Endothelial cell (in vitro differentiated cells): Measurements from ENCODE around the gene DNASE2B. TPM values are rescaled to one million over a fixed set of nuclear protein-coding genes. Genes with fewer than 3 reads are reported as not detected.

Experiments
- DNase-seq: peaks from one replicate; pipeline ENCODE4 v3.0.0; 2021; ENCODE audit warnings: low spot score
- H3K27ac Mint-ChIP-seq: one replicate; pipeline ENCODE4 v1.8.0; 2021; ENCODE audit warnings: mixed read lengths, inconsistent platforms; ENCODE audit not compliant: unreplicated experiment
- H3K27me3 Mint-ChIP-seq: one replicate; pipeline ENCODE4 v1.8.0; 2021; ENCODE audit warnings: mild to moderate bottlenecking, moderate library complexity, mixed read lengths, inconsistent platforms; ENCODE audit not compliant: unreplicated experiment
- H3K36me3 Mint-ChIP-seq: one replicate; pipeline ENCODE4 v1.8.0; 2021; ENCODE audit warnings: mild to moderate bottlenecking, low read depth, mixed read lengths, inconsistent platforms; ENCODE audit not compliant: unreplicated experiment
- H3K4me1 Mint-ChIP-seq: one replicate; pipeline ENCODE4 v1.8.0; 2021; ENCODE audit warnings: mild to moderate bottlenecking, mixed read lengths, inconsistent platforms; ENCODE audit not compliant: unreplicated experiment
- H3K4me3 Mint-ChIP-seq: one replicate; pipeline ENCODE4 v1.8.0; 2021; ENCODE audit warnings: mild to moderate bottlenecking, mixed read lengths, inconsistent platforms; ENCODE audit not compliant: unreplicated experiment
- H3K9me3 Mint-ChIP-seq: one replicate; pipeline ENCODE4 v1.8.0; 2021; ENCODE audit warnings: mixed read lengths, inconsistent platforms; ENCODE audit not compliant: unreplicated experiment
- total RNA-seq: library from RNA; stranded (reverse); fragmentation: NEBNext Ultra II Directional; extraction: Animal tissue kit (Norgen Biotek cat#: 25700); gene quantifications from one replicate; pipeline ENCODE4 v1.2.1, GENCODE V29; 2021; ENCODE audit not compliant: unreplicated experiment
- TF ChIP-seq, protein P1 (sequence below): fragments of 200-600 bp; sonication (generic); IDR thresholded peaks from one replicate; pipeline ENCODE4 v1.5.0; 2021; ENCODE audit warnings: antibody characterized with exemption; ENCODE audit not compliant: unreplicated experiment

DNASE2B gene
- total RNA-seq, 1 donor from 2014 or later: not detected

DNA sequence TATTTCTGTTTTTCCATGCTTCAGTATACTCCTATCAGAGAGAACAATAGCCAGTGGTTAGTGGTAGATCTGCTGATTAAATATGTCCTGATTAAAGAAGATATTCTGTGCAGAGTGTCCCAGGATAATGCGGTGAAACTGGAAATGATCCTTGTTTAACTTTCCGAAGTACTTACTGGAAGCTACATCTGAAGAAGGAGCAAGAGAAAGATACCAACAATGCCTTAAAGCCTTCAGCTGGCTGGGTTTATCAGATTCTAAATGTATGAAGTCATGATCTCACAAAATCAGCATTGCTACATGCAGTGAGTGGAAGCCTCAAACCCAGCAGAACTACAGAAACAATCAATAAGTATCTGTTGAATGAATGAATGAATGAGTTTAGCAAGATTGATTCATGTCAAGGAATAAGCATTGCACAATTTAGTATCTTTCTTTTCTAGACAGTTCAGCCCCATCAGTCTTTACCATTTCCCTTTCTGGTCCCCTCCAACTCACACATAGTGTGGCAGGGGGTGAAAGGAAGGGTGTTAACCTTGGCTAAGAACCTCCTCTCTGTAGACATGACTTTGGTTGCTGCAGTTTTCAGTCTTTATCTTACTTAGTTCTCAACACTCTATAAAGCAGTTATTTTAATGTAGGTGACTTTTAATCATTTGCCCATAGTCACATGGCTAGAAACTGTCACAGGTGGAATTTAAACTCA is 24.7 kb upstream of the DNASE2B start:
- H3K4me1 Mint-ChIP-seq: no peaks in the 10 kb centered on the region
- H3K36me3 Mint-ChIP-seq: no peaks in the 10 kb centered on the region
- no peak for DNase-seq
- H3K9me3 Mint-ChIP-seq: no peaks in the 10 kb centered on the region
- no peak overlapping the region for H3K27ac Mint-ChIP-seq
- TF ChIP-seq, protein P1, sequence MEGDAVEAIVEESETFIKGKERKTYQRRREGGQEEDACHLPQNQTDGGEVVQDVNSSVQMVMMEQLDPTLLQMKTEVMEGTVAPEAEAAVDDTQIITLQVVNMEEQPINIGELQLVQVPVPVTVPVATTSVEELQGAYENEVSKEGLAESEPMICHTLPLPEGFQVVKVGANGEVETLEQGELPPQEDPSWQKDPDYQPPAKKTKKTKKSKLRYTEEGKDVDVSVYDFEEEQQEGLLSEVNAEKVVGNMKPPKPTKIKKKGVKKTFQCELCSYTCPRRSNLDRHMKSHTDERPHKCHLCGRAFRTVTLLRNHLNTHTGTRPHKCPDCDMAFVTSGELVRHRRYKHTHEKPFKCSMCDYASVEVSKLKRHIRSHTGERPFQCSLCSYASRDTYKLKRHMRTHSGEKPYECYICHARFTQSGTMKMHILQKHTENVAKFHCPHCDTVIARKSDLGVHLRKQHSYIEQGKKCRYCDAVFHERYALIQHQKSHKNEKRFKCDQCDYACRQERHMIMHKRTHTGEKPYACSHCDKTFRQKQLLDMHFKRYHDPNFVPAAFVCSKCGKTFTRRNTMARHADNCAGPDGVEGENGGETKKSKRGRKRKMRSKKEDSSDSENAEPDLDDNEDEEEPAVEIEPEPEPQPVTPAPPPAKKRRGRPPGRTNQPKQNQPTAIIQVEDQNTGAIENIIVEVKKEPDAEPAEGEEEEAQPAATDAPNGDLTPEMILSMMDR: no peak
- no peak overlapping the region for H3K4me3 Mint-ChIP-seq
- H3K27me3 Mint-ChIP-seq: peaks cover 5% of the 10 kb centered on the region

DNA sequence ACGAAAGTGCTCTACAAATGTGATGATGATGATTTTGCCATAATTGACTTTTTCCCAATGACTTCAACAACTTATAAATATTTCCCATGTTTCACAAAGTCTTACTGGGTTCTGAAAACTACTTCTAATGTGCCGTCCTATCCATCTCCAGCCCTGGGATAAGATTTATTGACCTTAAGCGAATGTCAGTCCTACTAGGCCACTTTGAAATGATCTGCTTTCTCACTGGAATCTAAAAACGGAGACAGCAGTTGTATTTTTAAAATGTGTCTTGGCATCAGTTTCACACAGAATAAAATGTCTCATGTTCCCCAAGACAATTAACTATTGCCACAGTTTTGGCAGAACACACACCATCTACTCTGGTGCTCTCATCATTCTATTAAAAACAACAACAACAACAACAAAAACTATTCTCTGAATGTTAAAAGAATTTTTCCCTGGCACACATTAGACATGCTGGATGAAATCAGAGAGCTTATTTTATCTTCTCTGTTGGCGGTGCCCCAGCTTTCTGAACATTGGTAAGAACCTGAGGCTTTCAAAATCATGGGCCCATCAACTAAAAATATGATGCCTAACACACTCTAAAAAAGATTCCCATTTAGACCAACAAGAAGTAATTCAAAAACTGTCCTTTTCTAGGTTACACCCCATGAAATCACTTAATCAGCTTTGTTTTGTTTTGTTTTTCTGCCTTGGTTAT is 23.1 kb upstream of the DNASE2B start:
- no peak overlapping the region for H3K4me3 Mint-ChIP-seq
- no peak for DNase-seq
- no peak overlapping the region for H3K27ac Mint-ChIP-seq
- no peaks in the 10 kb centered on the region for H3K9me3 Mint-ChIP-seq
- H3K27me3 Mint-ChIP-seq: peaks cover 5% of the 10 kb centered on the region
- TF ChIP-seq, protein P1: no peak
- H3K36me3 Mint-ChIP-seq: no peaks in the 10 kb centered on the region
- H3K4me1 Mint-ChIP-seq: peaks cover under 1% of the 10 kb centered on the region

DNA sequence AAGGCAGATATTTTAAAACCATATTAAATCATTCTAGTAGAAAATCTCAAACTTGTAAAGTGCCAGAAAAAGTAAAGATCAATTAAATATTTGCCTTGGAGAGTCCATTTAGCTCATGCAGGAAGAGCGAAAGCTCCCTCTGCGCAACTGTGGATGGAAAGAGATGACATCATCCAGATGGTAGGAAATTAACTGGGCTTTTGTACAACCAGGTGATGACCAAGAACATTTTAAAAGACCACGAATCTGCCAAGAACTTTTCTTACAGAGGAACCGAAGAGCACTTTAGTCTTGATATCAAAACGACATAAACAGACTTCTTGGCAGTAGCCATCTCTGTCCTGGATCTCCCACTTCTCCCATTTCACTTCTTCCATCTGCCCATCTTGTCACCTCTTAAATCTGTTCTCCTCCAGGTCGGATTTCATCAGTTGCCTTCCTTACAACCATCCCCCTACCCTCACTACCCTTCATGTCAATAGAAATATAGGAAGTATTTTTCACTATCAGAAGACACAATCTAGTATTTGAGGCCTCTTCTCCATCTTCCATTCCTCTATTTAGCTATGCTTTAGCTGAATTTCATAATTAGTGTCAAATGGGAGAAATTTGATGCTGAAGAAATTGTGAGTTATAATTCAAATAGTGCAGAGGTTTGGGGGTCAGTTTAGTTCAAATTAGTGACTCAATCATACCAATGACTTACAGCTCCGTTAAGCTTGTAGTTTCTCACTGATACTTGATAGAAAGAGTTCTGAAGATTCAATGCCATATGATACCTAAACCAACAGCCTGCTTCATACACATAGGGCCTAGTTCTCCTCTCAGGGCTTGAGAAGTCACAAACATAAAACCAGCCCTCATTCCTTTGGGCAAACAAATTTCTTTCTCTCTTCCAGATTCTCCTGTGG is 22.0 kb upstream of the DNASE2B start:
- peaks cover 3% of the 10 kb centered on the region for H3K27me3 Mint-ChIP-seq
- no peak for DNase-seq
- no peaks in the 10 kb centered on the region for H3K9me3 Mint-ChIP-seq
- TF ChIP-seq, protein P1: no peak
- H3K36me3 Mint-ChIP-seq: no peaks in the 10 kb centered on the region
- H3K4me1 Mint-ChIP-seq: peaks cover 3% of the 10 kb centered on the region
- H3K4me3 Mint-ChIP-seq: no peak overlapping the region
- no peak overlapping the region for H3K27ac Mint-ChIP-seq

DNA sequence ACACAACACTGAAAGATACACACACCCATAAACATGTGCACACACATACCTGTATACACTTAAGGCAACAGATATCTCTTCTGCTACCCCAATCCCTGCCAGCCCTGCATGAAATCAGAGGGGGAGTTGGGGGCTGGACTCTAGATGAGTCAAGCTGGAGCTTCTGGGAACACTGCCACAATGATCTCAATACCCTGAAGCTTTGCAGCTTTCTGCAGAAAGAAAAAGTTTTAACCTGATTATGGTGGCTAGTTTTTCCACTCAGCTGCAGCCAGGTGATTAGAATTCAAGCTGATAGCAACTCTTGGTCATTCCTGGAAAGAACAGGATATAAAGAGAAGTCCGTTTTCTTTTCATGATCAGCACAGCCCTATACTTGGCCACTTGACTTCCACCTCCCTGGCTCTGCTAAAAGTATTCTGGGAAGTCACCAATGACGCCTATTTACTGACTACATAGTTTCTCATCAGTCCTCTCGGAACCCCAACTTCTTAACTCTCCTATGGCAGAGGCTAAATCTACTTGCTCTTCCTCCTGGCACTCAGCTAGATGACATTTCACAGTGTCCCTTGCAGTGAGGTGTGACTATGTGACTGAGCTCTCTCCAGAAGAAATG is 20.7 kb upstream of the DNASE2B start:
- TF ChIP-seq, protein P1: no peak
- no peak overlapping the region for H3K4me3 Mint-ChIP-seq
- peaks cover 3% of the 10 kb centered on the region for H3K27me3 Mint-ChIP-seq
- H3K27ac Mint-ChIP-seq: no peak overlapping the region
- no peaks in the 10 kb centered on the region for H3K9me3 Mint-ChIP-seq
- peaks cover 3% of the 10 kb centered on the region for H3K4me1 Mint-ChIP-seq
- no peak for DNase-seq
- no peaks in the 10 kb centered on the region for H3K36me3 Mint-ChIP-seq
